AML-193 (cell line): Measurements from ENCODE around the gene CACNG4.

Source experiments
- DNase-seq, 2 experiments: peaks; one replicate each; lab custom pipeline; 2025; lab: John Stamatoyannopoulos, UW

CACNG4 gene

GRCh38 chr17:66944351-66945146 is 20.0 kb upstream of the CACNG4 start:
- no peak for DNase-seq

DNA sequence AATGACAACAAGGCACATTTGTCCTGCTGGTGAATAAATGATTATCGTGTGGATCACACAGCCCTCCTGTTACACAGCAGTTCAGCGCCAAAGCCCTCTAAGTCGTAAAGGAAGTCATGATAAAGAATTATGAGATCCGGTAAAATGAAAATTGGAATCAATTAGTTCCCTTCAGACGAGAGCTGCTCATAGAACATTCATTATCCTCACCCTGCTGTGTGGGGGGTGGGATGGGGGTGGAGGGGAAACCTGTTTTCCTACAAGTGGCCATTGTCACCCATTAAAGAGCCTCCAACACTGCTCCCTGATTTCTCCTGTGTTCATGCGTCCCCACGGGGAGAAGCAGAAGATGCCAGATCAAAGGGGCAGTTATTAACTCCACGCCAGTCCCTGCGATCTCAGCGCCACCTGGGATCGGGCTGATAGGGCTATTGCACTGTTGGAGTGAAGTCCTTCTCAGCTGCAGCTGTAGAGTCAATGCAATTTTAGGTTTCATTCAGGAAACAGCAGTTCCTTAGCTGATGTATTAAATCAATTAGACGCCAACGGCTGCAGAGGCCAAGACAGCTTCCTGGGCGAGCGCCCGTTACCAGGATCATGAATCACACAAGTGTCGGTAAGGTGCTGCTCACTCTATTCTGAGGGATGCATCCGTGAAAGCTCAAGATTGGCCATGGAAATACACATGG is 19.2 kb upstream of the CACNG4 start:
- no peak for DNase-seq

- no peak for DNase-seq
These were observed 18.3 kb upstream of the CACNG4 start for GRCh38 chr17:66946251-66946650.

- DNase-seq: no peak
These were observed 17.2 kb upstream of the CACNG4 start for GRCh38 chr17:66947311-66947710.

DNA sequence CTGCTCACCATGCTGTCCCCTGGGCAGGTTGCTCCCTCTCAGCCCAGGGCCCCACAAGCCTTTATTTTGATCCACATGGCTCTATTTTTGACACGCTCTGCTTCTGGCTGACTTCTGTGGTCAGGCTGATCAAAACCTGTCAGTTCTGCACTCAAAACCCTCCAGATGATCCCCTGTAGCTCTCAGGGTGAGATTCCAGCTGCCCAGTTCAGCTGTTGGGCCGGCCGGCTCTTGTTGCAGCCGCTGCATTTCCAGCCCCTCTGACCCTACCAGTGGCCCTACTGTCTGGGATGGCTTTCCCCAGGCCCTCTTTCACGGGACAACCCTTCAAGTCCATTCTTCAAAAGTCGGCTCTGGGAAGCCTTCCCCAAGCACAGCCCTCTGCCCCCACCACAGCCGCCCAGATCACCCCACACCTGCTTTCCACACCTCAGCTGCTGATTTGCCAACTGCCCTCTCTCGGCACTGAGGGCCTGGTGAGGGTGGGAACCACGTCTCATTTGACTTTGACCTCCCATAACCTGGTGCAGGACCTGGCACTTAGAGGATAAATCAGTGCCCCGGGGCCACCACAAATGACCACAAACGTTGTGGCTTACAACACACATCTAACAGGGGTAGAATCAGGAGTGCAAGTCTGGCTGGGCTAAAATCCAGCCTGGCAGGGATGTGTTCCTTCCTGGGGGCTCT is 16.3 kb upstream of the CACNG4 start:
- no peak for DNase-seq

GRCh38 chr17:66949501-66949900 is 15.0 kb upstream of the CACNG4 start:
- DNase-seq: no peak

DNA sequence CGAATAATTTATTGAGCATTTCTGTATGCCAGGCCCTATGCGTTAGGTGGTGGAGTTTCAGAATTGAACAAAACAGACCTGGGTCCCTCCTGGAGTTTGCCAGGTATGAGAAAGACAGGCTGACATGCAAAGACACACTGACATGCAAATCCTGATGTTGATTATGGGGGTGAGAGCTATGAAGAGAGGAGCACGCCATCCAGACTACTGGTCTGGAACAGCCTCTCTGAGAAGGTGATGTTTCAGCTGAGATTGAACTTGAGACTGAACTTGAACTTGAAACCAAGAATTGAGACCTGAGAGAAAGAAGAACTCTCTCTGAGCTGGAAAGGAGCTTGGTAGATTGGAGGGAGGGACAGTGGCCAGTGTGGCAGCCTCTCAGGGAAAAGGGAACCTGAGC is 14.2 kb upstream of the CACNG4 start:
- no peak for DNase-seq

GRCh38 chr17:66950886-66951604 is 13.5 kb upstream of the CACNG4 start:
- DNase-seq: no peak

DNA sequence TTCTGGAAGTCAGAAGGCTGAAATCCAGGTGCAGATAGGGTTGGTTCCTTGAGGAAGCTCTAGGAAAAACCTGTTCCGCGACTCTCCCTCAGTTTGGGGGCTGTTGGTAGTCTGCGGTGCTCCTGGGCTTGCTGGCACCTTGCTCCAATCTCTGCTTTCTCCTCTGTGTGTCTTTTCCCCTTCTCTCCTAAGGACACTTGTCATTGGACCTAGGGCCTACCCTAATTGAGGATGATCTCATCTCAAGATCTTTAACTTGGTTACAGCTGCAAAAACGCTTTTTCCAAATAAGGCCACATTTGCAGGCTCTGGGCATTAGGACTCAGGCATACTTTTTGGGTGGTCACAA is 12.9 kb upstream of the CACNG4 start:
- no peak for DNase-seq

DNA sequence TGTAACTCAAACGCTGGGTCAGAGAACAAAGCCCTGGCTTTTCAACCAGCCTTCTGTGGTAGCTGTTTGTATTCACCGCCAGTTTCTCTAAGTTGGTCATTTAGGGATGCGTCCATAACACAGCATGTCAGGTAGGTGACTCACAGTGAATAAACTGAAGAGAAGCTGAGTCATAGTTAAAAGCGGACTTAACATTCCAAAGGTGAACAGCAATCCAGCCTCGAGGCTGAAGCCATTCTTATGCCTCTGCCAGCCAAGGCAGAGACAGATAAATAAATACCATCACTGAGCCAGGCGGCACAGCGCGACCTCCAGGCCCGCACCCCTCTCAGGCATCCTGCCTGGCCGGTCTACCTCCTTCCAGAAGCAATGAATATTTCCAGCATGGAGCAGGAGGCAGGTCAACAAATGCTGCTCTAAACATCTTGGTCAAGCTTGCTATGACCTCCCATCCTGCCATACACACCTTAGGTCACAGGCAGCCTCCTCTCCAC is 12.4 kb upstream of the CACNG4 start:
- no peak for DNase-seq

DNA sequence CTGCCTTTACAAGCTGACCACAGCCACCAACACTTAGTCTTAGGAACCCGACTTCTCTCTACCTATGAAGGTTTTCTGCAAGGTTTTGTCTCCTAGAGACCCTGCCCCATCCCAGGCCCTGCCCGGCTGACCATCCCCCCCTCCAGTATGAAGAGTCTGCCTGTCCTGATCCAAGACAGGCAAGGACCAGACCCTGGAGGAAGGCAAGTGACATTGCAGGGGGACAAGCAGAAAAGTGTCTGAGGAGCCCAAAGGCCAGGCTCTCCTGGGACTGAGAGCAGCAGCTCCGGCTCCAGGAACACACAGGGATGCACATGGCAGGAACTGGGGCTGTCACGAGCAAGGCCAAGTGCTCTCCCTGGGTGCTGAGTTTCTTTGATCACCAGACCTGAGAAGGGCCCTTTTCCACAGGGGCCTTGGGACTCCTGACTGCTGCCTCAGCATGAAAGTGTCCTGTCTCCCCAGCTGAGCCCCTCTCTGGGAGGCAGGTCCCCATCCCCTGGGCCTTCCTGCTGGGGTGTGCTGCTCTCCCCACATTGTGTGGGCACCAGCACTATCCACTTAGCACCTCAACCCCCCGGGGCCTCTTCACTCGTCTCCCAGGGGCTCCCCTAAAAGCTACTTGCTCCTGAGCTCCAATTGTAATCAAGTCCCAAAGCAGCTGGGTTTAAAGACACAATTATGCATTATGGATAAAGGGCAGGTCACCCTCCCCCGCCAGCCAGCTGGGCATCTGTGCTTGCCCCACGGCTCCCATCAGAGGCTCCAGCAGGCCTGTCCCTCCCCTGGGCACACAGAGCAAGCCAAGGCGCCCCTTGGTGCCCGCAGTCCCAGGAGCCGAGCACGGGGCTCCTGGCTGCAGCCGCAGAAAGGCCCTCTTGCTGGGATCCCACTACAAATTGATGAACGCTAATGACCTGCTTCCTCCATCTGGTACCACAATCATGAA is 11.6 kb upstream of the CACNG4 start:
- no peak for DNase-seq

GRCh38 chr17:66953630-66954020 is 10.9 kb upstream of the CACNG4 start:
- no peak for DNase-seq

DNA sequence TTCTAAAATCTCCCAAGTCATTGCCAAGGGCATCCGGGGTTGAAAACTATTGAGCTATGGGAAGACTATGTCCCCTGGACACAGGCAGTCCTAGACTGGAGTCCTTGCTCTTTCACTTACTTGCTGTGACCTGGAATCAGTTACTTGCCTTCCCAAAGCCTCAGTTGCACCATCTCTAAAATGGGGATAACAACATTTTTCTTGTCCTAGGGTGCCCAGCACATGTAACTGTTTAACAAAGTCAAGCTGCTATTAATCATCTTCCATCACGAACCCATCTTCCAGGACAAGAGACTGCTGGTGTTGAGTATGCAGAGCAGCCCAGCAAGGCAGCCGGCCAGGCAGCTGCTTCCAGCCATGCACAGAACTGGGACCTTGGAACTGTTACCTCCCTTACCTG is 9.9 kb upstream of the CACNG4 start:
- no peak for DNase-seq

DNA sequence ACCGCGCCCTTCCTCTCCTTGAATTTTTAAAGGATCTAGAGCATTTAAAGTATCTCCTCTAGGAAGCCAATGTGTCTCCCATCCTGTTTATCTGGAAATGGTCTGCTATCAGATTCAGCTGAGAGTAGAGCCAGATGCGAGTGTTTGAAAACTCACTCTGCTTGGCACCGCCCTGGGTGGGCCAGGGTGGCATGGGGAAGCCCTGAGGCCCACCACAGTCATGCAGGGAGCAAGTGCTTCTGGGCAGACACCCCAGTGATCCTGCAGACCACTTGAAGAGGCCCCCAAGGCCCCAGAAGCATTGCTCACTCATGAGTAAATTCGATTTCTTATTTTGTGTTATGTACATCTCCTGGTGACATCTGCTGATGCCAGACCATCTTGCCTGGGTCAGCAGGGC is 8.7 kb upstream of the CACNG4 start:
- DNase-seq: no peak

GRCh38 chr17:66956941-66957340 is 7.6 kb upstream of the CACNG4 start:
- no peak for DNase-seq

DNA sequence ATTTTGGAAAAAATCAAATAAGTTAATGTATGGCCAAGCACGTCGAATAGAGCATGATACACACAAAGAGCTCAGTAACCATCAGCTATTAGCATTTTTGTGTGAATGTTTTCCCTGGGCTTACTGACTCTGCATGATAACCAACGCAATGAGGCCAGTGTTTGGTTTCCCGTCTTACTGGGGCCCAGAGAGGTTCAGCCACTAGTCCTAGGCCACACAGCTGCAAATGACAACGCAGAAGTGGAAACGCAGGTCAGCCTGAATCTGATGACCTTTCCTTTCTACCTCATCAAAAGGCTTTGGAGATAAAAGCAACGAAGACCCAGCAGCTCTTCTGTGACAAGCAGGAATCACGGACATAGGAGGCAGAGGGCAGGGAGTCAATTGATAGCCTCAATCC is 7.2 kb upstream of the CACNG4 start:
- no peak for DNase-seq

DNA sequence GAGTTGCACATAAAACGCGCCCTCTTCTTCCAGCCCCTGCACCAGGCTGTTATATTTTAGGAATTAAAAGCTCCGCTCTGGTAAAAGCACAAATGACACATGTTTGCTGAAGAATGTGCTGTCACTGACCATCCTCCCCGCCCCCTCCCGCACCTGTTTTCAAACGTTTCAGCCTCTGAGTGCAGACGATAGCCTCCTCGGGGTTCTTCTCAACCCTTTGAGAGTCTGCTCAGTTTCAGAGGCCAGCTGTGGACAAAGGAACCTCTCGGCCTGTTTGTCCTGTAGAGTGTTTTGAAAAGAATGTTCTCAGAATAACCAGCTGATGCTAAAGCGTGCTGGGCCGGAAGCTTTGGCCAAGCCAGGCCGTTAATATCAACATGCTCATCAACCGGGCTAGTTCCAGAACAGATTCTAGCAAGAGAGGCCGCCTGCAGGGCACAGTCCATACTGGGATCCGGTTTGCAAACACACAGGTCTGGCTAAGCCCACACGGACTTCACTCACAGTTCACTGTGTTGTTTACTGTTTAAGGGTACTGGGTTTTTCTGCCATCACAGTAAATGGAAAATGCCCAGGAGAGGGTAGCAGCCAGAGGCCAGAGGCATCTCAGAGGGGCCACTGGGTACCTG is 6.4 kb upstream of the CACNG4 start:
- DNase-seq: no peak

- no peak for DNase-seq
These were observed 4.7 kb upstream of the CACNG4 start for GRCh38 chr17:66959641-66960375.

DNA sequence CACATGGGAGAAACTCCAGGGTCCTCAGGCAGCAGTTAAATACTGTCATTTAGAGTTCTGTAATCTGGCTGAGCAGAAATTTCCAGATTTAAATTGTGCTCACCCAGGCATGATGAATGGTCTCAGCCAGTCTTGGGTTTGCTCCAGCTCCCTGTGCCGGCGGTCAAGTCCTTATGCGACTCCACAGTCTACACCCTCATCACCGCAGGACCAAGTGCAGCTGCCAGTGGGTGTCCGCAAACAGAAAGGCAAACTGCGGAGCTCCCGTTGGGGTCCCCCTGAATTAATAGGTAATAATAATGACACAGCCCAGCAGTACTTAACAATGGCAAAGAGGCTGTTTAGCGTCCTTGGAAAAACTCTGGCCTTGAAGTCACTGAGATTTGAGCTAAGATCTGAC is 3.9 kb upstream of the CACNG4 start:
- DNase-seq: no peak

- DNase-seq: no peak
These were observed 992 bp upstream of the CACNG4 start for GRCh38 chr17:66963521-66963908.
